H1 (cell line): ENCODE results near the gene SEMA6A. TPM values are rescaled to one million over a fixed set of nuclear protein-coding genes. Genes with fewer than 3 reads are reported as not detected.

Source experiments
- CBX8 ChIP-seq: fragments of 300-800, 300-1000 bp; sonication (generic); IDR thresholded peaks from 2 replicates; pipeline ENCODE4 v1.7.1; 2016; ENCODE audit warnings: low read depth, low read length, borderline replicate concordance
- CHD2 ChIP-seq: IDR thresholded peaks from 2 replicates; pipeline ENCODE4 v1.6.1; 2012; ENCODE audit warnings: low read length, improper control_type of control experiment
- CHD7 ChIP-seq: fragments of 300-600 bp; sonication (generic); IDR thresholded peaks from 2 replicates; pipeline ENCODE4 v1.7.1; 2012; ENCODE audit warnings: low read length, moderate library complexity, mild to moderate bottlenecking, inconsistent platforms; ENCODE audit not compliant: insufficient replicate concordance
- MAX ChIP-seq: IDR thresholded peaks from 2 replicates; pipeline ENCODE4 v1.6.1; 2012; ENCODE audit warnings: inconsistent platforms
- RXRA ChIP-seq: IDR thresholded peaks from 2 replicates; pipeline ENCODE4 v1.6.1; 2011; ENCODE audit warnings: low read depth, mild to moderate bottlenecking, low read length, moderate library complexity; ENCODE audit not compliant: insufficient read depth
- TAF7 ChIP-seq: optimal IDR thresholded peaks from 2 replicates; pipeline ENCODE3; 2011; ENCODE audit warnings: low read depth, mild to moderate bottlenecking, inconsistent platforms, low read length, moderate library complexity, borderline replicate concordance
- polyA plus RNA-seq, 7 experiments: library from polyadenylated mRNA; depleted of rRNA in 3 of 7; stranded (reverse) in 5 of 7; unstranded in 2 of 7; fragments of >200 nt in 5 of 7; fragments of 200-250 nt in 2 of 7; gene quantifications; 1 replicate in 5 of 7; 2 replicates in 1 of 7; 4 replicates in 1 of 7; pipeline versions ENCODE4 v1.2.1 to v1.2.3, GENCODE V29; 2011 to 2013; ENCODE audit warnings: missing spikeins in 2 of 7, mixed read lengths in 2 of 7
- total RNA-seq: library from RNA; stranded (reverse); fragmentation: NEBNext Ultra II Directional; extraction: Animal tissue kit (Norgen Biotek cat#: 25700); gene quantifications from 2 replicates; pipeline ENCODE4 v1.2.1, GENCODE V29; 2021

SEMA6A gene
- total and polyA plus RNA-seq, 2 of the 8 experiments (the other 6 are each of a cell fraction or from before 2014, with no cell fraction given), result 78.3 to 277 TPM

- TF ChIP-seq CHD7 (no peak), MAX (no peak), CBX8 (no peak), RXRA (no peak), TAF7 (no peak), CHD2 (no peak)
- TF ChIP-seq, all 59 proteins: peak for 0
Observed at GRCh38 chr5:116569999-116570398, 4.6 kb downstream of the SEMA6A start (continued).
